C4-2B (cell line): ENCODE data around the gene ANKRD27.
"Not testable (repeated sequence)": the region's sequence is repeated elsewhere in the genome, so short reads cannot be mapped to it uniquely, and the experiment has no call there.

Experiments
- ZFX ChIP-seq: fragments of 450-650 bp; IDR thresholded peaks from 2 replicates; pipeline ENCODE4 v1.6.1; 2017
- TF ChIP-seq, protein P1 (sequence below): fragments of 450-650 bp; conservative IDR thresholded peaks from 2 replicates; pipeline ENCODE4 v1.5.1; 2017; ENCODE audit warnings: mild to moderate bottlenecking

DNA sequence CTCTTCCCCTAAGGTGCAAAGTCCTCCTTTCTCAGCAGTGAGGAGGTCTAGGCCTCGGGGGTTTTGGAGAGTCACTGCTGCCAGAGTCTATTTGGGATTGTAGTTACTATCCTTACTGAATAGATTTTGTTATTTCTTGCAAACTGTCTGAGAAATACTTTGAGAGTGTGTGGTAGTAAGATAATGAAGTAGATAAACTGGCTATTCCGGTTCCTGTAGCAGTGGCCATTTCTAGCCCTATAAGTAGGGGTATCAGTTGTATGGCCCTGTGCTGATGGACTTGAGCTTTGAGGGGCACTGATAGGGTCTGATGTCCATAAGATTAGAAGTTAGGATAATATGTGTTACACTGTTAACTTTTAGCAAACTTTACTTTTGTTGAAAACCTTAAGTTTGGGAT is 19.3 kb upstream of the ANKRD27 start:
- TF ChIP-seq, protein P1, sequence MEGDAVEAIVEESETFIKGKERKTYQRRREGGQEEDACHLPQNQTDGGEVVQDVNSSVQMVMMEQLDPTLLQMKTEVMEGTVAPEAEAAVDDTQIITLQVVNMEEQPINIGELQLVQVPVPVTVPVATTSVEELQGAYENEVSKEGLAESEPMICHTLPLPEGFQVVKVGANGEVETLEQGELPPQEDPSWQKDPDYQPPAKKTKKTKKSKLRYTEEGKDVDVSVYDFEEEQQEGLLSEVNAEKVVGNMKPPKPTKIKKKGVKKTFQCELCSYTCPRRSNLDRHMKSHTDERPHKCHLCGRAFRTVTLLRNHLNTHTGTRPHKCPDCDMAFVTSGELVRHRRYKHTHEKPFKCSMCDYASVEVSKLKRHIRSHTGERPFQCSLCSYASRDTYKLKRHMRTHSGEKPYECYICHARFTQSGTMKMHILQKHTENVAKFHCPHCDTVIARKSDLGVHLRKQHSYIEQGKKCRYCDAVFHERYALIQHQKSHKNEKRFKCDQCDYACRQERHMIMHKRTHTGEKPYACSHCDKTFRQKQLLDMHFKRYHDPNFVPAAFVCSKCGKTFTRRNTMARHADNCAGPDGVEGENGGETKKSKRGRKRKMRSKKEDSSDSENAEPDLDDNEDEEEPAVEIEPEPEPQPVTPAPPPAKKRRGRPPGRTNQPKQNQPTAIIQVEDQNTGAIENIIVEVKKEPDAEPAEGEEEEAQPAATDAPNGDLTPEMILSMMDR, result not testable (repeated sequence)
- TF ChIP-seq ZFX, result not testable (repeated sequence)
